Astrocyte of the spinal cord (primary cell): ENCODE measurements around the gene FETUB.

Experiments
- DNase-seq: peaks from one replicate; pipeline ENCODE4 v3.0.0; 2011; ENCODE audit warnings: low read depth, low spot score
- H3K4me3 ChIP-seq: 2 replicates; pipeline ENCODE4 v1.5.1; 2011; ENCODE audit warnings: low read depth, mild to moderate bottlenecking, low read length, moderate library complexity
- in situ Hi-C: cut with HindIII; loops from 2 replicates; pipeline ENCODE4 v1.10.0; 2017; ENCODE audit warnings: low sequenced_read_pairs
- TF ChIP-seq, protein P1 (sequence below): IDR thresholded peaks from 2 replicates; pipeline ENCODE4 v1.5.1; 2012; ENCODE audit warnings: low read depth, mild to moderate bottlenecking, low read length, inconsistent platforms

FETUB gene

GRCh38 chr3:186636536-186636935, 3.7 kb upstream of the FETUB start:
- TF ChIP-seq, protein P1, sequence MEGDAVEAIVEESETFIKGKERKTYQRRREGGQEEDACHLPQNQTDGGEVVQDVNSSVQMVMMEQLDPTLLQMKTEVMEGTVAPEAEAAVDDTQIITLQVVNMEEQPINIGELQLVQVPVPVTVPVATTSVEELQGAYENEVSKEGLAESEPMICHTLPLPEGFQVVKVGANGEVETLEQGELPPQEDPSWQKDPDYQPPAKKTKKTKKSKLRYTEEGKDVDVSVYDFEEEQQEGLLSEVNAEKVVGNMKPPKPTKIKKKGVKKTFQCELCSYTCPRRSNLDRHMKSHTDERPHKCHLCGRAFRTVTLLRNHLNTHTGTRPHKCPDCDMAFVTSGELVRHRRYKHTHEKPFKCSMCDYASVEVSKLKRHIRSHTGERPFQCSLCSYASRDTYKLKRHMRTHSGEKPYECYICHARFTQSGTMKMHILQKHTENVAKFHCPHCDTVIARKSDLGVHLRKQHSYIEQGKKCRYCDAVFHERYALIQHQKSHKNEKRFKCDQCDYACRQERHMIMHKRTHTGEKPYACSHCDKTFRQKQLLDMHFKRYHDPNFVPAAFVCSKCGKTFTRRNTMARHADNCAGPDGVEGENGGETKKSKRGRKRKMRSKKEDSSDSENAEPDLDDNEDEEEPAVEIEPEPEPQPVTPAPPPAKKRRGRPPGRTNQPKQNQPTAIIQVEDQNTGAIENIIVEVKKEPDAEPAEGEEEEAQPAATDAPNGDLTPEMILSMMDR: no peak
- DNase-seq: no peak

GRCh38 chr3:186637686-186638085, 2.5 kb upstream of the FETUB start:
- H3K4me3 ChIP-seq: no peak overlapping the region
- DNase-seq: no peak
- in situ Hi-C loops: no loop called here
- TF ChIP-seq, protein P1: no peak

More at GRCh38 chr3:186636536-186636935, 3.7 kb upstream of the FETUB start:
- in situ Hi-C loops: no loop called here
- H3K4me3 ChIP-seq: no peak overlapping the region

DNA sequence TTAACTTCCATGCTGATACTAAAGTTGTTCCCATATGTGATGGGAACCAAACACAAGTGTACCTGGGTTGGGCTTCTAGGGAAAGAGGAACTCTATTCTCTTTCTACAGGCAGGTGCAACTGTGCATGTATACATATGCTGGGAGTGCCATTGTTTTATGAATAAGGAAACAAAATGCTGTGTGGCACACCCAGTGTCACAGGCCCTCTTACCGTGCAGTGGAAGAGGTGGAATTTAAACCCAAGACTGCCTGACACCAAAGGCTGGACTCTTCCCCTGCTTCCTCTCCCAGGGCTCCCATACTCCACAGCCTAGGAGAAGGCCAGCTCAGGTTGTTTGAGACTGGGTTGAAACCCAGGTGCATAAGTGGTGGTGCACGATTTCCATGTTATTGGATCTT, 1.9 kb upstream of the FETUB start:
- TF ChIP-seq, protein P1: no peak
- no peak for DNase-seq
- in situ Hi-C loops: no loop called here
- H3K4me3 ChIP-seq: no peak overlapping the region

DNA sequence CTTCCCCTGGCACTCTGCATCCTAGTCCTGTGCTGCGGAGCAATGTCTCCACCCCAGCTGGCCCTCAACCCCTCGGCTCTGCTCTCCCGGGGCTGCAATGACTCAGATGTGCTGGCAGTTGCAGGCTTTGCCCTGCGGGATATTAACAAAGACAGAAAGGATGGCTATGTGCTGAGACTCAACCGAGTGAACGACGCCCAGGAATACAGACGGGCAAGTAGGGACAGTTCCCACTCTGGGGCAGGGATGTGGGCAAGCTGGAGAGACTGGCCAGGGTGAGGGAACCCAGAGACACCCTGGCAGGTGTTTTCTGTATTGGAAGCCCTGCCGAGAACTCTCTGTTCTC, 247 bp downstream of the FETUB start:
- no peak overlapping the region for H3K4me3 ChIP-seq
- TF ChIP-seq, protein P1: no peak
- peak; percentile 43 for DNase-seq
- in situ Hi-C loops: no loop called here

DNA sequence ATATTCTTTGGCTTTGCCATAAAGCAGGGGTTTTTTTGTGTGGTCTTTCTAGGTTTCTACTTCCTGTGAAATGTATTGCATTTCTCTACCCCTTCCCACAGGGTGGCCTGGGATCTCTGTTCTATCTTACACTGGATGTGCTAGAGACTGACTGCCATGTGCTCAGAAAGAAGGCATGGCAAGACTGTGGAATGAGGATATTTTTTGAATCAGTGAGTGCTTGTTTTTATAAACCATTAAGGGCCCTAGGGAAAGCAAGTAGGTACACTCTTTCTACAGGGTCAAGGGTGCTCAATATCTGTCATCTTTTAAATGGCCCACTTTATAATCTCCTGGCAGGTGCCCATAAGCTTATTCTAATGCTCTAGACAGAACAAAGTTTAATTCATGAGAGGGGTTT, 730 bp downstream of the FETUB start:
- TF ChIP-seq, protein P1: no peak
- H3K4me3 ChIP-seq: no peak overlapping the region
- in situ Hi-C loops: no loop called here
- DNase-seq: no peak

- H3K4me3 ChIP-seq: no peak overlapping the region
- in situ Hi-C loops: no loop called here
- TF ChIP-seq, protein P1: no peak
- no peak for DNase-seq
Measured at GRCh38 chr3:186642014-186642413, 1.8 kb downstream of the FETUB start.

DNA sequence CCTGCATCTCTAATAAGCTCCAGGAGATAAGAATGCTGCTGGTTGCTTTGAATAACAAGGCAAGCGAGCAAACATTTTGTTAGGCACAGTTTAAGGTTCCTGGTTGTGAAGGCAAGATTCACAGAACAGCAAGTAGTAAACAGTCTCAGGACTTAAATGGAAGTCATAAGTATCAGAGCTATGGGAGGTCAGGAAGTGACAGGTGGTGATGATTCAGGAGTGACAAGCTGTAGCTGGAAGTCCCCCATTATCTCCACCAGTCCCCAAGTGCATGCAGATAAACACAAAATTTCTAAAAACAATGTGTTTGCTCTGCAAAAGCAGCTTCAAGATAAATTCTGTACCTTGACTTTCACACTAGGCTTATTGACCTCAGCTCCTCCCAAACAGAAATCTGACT, 3.3 kb downstream of the FETUB start:
- H3K4me3 ChIP-seq: no peak overlapping the region
- in situ Hi-C loops: no loop called here
- DNase-seq: no peak
- TF ChIP-seq, protein P1: no peak
